Activated CD4-positive, CD25-positive, alpha-beta regulatory T cell treated with anti-CD3 and anti-CD28 coated beads, Interleukin-2, amount 50 U/mL, for 24 hours (primary cell): ENCODE results near the gene DCAF11.

Experiments
- ATAC-seq, 2 donors: fragments of 150-1000 bp; cut with Tn5 transposase; one replicate each; pipeline ENCODE4 v1.10.0; 2021; ENCODE audit warnings: mild to moderate bottlenecking in 1 of 2, moderate library complexity in 1 of 2

DCAF11 gene

DNA sequence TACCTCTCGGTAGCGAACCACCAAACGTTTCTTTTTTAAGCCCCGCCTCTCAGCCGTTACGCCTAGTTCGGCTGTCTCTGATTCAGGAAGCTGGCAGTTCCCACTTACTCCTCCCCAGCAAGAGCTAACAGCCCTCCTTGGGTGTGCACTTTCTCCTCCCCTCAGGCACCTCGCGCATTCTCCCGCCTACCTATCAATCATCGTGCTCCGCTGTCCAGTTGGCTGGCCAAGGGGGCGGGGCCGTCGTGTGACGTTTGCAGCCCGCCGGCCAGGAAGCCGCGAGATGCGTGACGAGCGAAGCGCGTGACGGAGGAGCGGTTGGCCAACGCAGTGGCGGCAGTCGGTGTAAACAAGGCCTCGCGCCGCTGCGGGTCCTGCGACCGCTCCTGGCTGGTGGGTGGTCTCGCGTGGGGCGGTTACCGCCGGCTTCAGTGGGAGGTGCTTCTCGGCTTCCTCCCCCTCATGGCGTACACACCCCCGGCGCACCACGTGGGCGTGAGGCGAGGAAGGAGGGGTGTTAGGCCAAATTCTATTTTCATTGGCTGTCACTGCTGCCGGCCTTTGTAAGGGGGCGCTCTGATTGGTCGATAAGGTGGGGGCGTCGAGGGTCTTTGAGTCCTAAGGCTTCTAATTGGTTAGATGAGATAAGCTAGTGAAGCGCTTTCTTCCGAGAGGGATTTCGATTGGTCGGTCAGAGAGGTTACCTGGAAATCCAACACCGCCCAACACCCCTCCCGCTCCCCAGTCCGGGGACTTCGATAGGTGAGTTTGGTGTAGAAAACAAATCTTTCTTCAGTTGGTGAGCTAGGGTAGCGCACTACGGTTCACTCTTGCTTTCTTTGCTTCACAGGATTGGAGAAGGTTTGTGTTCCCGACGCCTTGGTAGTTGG lies at the start of gene DCAF11, which contains the start of gene NRL:
TSS of gene DCAF11 (plus strand) at position 246 of the 890 bp plus-strand sequence. CDS start 818 bp downstream, outside the sequence.
TSS of gene NRL (minus strand) at position 418 of the 890 bp plus-strand sequence. CDS start 32,101 bp downstream, outside the sequence.
- peak; percentile 89 for ATAC-seq

DNA sequence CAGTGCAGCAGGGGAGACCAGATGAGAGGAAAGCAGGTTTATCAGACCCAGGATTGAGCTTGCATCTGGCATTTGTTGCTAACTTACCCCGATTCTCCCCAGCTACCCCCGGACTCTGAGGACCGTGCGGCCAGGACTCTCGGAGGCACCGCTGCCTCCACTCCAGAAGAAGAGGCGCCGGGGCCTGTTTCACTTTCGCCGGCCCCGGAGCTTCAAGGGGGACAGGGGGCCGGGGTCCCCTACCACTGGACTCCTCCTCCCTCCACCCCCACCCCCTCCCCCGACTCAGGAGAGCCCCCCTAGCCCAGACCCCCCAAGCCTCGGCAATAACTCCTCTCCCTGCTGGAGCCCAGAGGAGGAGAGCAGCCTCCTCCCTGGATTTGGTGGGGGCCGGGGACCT lies 49.7 kb upstream of the DCAF11 start:
- ATAC-seq, result no peak

DNA sequence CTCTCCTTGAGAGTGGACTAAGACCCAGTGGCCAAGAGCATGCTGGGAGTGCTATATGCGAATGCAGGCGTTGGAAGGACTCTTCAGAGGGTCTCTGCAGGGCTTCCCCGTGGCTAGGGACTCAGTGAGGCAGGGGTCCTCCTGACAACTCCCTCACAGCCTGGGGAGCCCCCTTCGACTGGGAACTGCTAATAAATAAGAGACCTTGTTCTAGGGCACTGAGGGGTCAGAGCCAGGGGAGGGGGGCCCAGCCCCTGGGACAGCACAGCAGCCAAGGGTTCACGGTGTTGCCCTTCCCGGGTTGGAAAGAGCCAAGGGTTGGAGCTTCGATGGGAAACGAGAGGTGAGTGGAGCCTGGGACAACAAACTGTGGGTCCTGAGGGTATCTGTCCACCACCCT lies 49.2 kb upstream of the DCAF11 start:
- ATAC-seq, result no peak

DNA sequence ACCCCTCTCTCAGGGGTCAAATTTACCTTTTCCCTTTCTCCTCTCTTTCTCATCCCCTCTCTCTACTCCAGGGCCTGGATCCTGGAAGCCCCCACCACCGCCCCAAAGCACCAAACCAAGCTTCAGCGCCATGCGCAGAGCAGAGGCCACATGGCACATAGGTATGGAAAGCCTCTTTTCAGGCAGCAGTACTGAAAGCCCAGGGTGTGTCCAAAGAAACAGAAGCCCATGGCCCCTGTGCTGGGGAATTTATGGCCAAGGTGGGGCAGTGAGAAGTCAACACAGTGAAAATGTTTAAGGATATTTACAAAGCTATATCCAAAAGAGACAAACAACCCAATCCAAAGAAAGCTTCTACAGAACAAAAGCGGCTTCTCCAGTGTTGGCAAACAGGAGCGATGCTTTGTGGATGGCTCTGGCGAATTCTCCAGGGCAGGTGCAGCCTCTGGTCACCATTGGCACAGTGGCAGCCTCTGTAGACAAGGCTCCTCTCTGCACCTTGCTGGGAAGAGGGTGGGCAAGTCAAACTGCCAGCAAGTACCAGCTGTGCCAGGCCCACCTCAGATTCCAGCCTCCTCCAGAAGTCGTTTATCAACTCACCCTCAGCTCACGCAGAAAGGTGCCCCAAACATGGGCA lies 48.0 kb upstream of the DCAF11 start:
- ATAC-seq, result no peak

DNA sequence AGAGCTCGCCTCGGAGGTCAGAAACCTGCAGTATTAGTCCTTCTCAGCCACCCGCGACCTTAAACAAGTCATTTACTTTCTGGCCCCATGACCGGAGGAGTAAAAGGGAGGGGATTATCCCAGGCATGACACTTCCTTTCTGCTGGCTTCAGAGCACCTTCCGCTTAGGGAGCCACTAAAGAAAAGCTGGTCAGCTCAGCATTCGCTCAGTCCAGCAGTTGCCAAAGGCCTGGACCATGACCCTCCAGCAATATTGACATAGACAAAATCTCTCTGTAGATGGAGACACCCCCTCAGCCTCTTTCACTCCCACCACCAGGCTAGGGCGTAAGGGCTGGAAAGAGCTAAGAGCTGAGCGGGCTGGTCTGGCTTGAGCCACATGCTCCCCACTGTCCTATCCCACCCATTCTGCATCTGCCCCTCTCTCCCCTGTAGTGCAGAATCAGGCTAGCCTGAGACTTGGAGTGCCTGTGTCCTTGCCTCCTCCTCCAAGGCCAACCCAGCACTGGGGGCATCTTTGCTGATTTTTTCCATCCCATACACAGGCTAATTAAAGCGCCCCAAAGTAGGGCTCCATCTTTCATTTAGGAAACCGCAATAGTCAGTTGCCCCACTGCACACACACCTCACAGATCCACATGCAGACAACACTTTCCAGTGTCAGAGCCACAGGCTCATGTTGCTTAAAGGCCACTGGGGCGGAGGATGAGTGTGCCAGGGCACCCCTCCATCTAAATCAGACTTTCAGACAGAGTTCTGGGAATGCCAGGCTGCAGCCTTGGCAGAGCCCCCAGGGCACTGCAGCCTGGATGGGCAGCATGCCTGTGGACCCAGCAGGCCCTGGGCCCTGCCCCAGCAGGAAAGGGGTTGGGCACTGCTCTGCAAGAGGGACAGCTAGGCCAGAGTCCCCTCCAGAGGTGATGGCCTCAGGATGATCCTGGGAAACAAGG lies 47.2 kb upstream of the DCAF11 start:
- ATAC-seq, result no peak

DNA sequence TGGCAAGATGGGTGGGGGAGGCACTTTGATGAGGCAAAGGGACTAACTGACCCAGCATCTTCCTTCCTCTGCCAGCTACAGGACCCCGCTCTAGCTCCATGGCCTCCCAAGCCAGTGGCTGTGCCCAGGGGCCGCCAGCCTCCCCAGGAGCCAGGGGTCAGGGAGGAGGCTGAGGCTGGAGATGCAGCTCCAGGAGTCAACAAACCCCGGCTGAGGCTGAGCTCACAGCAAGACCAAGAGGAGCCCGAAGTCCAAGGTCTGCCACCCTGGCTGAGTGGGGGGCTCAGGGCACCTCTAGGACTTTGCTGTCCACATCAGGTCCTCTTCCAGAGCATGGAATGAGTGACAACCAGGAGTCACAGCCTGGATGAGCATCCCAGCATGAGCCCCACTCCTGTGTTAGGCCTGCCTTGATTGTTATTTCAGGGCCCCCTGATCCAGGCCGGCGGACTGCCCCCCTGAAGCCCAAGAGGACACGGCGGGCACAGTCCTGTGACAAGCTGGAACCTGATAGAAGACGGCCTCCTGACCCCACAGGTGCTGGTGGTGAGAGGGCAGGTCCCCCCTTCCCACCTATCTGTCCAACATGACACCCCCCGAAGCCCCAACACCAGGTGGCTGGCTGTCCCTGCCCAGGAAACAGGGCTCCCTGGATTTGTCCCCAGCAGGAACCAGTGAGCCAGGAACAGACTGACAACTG lies 45.7 kb upstream of the DCAF11 start:
- no peak for ATAC-seq

DNA sequence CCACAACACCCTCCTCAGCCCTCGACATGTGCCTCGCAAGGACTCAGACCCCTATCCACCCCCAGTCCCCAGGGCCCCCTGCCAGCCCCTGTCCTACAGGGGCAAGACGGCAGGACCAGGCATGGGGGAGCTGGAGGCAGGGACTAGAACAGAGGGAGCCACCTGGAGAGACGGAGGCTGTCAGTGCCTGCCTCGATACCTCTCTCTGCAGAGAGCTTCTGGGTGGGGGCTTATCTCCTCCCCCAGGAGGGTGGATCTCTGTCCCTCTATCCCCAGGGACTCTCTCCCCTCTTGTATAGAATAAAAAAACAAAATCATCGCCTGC lies 45.2 kb upstream of the DCAF11 start:
- ATAC-seq, result no peak

DNA sequence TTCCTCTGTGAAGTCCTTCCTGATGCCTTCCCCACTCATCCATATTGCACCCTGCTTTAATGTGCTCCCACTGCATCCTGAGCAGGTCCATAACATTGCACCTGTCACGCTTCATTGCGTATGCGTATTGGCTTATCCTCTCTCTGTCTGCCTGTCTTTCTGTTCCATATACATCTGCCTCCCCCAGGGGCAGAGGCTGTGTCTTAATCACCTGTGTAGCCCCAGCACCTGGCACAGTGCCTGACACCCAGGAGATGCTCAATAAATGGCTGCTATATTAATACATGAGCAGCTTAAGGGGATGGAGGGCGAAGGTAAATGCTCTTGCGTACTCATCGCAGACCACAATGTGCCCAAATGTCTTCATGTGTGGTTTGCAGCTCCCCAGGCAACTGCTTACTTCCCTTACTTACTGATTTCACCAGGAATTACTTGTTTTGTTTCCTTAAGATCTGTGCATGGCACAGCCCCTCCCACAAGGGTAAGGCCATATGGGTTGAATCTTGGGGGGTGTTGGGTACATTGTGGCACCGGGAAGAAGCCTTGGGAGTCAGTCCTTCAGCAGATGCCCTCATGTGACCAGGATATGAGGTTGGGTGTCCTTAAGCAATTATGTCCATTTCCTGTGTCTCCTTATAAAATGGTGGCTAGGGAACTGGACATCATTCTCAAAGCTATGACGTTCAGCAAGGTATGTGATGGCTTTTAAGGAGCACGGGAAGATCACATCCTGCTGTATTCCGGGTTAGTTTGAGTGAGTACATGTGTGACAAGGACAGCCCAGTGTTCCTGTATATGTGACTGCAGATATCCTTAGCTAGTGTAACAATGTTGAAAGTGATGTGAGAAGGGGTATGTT lies 44.1 kb upstream of the DCAF11 start:
- no peak for ATAC-seq

DNA sequence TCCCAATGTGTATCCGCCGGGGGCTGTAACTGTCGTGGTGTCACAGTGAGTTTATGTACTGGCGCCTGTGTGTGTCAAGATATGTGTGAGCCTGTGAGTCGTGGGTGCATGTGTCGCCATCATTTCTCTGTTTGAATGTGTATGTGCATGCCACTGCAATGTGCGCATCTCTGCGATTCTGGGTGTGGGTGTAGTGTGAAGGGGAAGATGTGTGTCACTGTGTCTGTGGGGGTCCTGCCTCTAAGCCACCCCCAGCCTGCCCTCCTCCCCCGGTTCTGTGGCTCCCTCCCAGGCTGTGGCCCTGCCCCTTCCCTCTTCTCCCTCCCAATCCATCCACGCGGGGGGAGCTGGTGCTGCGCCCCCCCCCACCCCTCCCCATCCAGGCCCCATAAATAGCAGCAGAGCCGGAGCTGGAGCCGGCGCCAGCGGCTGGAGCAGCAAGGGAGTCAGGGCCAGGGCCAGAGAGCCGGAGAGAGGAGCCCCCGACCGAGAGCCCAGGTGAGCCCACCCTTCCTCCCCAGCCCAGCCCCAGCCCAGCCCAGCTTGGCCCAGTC lies 43.4 kb upstream of the DCAF11 start, which contains the start of gene CPNE6:
TSS of gene CPNE6 (plus strand) at position 419 of the 554 bp plus-strand sequence. CDS start 1,375 bp downstream, outside the sequence.
- peak; percentile 55 to 66 for ATAC-seq

DNA sequence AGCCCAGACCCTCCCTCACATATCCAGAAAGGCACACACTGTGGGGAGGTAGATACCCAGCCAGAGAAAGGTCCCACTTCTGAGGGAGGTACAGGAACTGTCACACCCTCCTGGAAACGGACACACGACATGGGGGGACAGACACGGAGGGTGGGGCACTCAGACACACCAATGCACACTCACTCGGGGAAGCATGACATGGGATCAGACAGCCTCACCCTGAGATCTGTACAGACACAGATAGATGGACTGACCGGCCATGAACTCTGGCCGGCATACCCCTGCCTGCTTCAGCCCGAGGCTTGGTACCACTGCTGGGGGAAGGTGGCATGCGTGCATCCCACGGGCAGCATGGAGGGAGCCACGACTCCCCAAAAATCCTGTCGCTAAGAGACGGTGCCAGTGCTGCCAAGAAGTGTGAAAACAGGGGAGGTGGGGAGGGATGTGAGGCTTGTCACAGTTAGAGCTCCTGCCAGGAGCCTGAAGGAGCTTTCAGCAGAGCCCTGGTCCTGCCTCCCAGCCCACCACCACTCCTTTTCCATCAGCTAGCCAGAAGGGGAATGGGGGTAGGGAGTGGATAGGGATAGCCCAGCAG lies 42.6 kb upstream of the DCAF11 start:
- ATAC-seq, result no peak

DNA sequence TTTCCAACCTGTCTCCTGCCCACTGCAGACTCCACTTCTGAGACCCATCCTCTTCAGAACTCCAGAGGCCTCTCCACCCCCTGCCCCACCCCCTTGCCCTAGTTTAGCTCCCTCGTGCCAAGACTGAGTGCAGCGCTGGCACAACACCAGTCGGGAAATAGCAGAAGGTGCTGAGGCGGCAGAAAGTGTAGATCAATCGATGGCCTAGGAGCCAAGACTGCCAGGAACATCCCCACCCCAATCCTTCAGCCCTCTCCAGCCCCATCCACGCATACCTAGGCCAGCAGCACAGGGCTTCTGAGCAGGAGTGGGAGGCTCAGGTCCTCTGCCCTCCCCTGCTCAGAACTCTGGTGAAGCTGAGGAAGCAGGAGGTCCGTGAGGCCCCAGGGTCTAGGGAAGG lies 42.1 kb upstream of the DCAF11 start:
- ATAC-seq, result no peak

DNA sequence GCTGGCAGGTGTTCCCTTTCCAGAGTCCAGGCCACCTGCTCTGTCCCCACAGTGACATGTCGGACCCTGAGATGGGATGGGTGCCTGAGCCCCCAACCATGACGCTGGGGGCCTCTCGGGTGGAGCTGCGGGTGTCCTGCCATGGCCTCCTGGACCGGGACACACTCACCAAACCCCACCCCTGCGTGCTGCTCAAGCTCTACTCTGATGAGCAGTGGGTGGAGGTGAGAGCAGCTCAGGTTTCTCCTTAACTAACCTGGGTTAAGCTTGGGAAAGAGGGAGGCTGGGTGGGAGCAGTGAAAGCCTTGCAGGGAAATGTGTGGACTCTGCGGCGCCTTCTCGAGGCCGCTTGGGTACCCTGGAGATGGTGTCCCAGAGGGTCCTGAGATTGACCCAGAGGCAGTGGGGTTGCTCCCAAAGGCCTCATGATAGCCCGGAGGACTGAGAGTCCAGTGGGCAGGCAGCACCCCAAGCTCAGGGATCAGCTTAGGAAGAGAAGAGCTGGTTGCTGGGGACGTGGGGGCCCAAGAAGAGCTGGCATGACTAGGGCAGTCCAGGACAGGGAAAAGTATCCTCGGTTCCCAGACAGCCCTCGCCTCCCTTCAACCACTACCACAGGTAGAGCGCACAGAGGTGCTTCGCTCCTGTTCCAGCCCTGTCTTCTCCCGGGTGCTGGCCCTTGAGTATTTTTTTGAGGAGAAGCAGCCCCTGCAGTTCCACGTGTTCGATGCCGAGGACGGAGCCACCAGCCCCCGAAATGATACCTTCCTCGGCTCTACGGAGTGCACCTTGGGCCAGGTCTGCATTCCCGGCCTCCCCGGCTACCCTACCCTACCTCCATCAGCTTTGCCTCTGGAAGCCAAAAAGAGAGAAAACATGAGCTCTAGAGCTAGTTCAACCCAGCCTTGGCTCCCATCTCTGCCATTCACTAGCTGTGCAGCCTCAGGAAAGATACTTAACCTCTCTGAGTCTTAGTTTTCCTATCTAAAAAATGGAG lies 41.4 kb upstream of the DCAF11 start:
- ATAC-seq, result no peak

DNA sequence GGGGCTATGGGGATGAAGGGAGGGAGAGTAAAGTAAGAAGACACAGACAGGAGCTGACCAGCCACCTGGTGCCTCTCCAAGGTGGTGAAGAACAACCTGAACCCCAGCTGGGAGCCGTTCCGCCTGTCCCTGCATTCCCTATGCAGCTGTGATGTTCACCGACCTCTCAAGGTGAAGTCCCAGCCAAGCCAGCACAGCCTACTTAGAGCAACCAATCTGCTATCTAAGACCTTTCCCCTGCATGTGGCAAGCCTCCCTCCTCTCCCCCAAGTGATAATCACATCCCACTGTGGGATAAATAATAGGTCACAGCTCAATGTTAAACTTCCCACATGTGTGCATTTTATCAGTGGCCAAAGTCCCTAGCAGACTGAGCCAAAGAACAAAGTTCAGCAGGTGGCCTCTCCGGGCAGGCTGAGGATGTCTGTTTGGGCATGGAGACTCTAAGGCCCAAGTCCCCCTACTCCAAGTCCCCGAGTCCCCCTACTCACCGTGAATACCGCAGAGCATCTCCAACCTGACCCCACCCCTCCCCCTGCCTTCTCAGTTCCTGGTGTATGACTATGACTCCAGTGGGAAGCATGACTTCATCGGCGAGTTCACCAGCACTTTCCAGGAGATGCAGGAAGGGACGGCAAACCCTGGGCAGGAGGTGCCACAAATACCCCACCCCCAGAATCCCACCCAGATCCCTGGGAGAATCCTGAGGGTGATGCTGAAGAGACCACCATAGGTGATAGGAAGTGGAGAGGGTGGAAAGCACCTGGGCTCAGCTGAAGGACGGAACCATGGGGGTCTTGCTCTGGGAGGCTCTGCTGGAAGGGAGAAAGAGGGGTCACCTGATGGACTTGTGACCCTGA lies 39.7 kb upstream of the DCAF11 start:
- ATAC-seq, result no peak

DNA sequence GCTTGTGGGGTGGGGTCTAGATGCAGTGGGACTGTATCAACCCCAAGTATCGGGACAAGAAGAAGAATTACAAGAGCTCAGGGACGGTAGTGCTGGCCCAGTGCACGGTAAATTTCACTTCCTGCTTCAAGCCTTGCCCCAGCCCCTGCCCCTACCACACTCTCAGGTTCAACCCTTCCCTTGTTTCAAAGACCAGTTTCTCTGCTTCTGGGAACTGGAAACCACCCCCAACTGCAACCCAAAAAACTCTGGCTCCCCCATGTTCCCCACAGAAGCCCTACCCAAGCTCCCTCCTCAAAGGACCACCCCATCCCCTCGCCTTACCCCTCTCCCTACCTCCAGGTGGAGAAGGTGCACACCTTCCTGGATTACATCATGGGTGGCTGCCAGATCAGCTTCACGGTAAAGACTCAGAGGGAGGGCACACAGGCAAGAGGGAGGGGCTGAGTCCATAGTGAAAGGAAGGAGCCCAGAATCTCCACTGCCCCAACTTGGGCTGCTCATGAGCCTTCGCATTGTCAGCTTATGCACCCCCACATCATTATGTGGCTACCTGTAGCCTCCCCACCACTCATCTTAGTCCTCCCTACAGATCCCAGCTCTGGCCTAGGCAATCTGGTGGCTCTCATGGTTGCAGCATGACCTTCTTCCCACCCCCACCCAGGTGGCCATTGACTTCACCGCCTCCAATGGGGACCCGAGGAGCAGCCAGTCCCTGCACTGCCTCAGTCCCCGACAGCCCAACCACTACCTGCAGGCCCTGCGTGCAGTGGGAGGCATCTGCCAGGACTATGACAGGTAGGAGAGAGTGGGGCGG lies 38.9 kb upstream of the DCAF11 start:
- no peak for ATAC-seq

DNA sequence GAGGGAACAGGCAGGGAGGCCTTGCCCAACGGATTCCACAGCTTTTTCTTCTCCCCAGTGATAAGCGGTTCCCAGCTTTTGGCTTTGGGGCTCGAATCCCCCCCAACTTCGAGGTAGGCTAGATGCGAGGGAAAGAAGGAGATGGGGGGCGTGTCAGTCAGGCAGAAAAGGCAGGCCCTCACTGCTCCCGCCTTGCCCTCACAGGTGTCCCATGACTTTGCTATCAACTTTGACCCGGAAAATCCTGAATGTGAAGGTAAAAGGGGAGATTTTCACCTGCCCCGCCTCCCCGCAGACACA lies 38.3 kb upstream of the DCAF11 start:
- no peak for ATAC-seq

DNA sequence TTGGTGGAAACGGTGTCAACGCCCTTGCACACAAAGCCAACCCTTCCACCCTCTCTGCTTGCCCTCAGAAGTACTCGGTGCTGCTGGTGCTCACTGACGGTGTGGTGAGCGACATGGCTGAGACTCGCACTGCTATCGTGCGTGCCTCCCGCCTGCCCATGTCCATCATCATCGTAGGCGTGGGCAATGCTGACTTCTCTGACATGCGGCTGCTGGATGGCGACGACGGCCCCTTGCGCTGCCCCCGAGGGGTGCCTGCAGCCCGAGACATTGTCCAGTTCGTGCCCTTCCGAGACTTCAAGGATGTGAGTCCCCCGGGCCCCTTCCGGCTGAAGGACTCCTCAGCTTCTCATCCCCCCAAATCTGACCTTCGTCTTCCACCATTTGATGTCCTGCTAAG lies 37.5 kb upstream of the DCAF11 start:
- no peak for ATAC-seq

DNA sequence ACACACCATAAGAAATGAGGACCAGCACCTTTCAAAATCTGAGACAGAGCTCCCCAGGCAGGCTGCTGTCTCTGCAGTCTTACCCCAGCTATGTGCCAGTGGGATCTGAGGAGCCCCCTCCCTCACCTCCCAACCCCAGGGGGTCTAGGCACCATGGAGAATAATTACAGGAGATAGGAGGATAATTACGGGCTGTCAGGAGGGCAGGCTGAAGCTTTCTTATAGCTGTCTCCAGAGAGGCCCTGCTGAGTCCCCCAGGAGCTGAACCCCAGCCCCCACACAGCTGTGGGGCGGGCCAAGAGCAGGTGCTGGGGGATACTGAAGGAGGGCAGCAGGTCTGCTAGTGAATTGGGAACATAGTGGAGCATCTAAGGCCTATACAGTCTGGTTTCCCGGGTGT lies 36.4 kb upstream of the DCAF11 start:
- ATAC-seq, result no peak
